Keratinocyte (primary cell): ENCODE measurements around the gene NRBF2.

ENCODE experiments used
- EZH2 ChIP-seq: IDR thresholded peaks from one replicate; pipeline ENCODE4 v1.6.1; 2012; ENCODE audit warnings: inconsistent platforms, mild to moderate bottlenecking, low read length, moderate library complexity
- TF ChIP-seq, protein P1 (sequence below), 3 experiments: IDR thresholded peaks in 1 of 3; conservative IDR thresholded peaks in 1 of 3; optimal IDR thresholded peaks in 1 of 3; 2 replicates in 2 of 3; 3 replicates in 1 of 3; pipeline versions ENCODE3 to v1.5.1; 2011; ENCODE audit warnings: low read length in 3 of 3, mild to moderate bottlenecking in 3 of 3, moderate library complexity in 2 of 3, control low read depth in 1 of 3, inconsistent platforms in 1 of 3; ENCODE audit not compliant: insufficient read depth in 2 of 3; ENCODE audit errors: extremely low read depth in 1 of 3

DNA sequence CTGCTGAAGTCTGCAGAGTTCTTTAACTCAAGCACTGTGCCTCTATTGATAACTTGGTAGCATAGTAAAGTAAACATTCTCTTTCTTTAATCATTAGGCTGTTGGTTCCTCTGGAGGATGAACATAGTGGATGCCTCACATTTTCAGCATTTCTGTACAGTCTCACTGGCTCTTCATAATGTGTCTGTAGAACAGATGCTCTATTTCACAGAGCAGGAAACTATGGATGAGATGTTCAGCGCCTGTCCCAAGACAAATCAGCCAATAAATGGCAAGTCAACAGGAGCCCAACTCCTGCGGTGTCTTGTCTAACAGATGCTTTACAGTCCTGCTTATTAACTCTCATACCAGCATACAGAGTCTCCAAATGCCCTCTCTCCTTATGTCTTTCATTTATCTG is 36.5 kb downstream of the NRBF2 start:
- TF ChIP-seq EZH2: no peak
- TF ChIP-seq, protein P1, sequence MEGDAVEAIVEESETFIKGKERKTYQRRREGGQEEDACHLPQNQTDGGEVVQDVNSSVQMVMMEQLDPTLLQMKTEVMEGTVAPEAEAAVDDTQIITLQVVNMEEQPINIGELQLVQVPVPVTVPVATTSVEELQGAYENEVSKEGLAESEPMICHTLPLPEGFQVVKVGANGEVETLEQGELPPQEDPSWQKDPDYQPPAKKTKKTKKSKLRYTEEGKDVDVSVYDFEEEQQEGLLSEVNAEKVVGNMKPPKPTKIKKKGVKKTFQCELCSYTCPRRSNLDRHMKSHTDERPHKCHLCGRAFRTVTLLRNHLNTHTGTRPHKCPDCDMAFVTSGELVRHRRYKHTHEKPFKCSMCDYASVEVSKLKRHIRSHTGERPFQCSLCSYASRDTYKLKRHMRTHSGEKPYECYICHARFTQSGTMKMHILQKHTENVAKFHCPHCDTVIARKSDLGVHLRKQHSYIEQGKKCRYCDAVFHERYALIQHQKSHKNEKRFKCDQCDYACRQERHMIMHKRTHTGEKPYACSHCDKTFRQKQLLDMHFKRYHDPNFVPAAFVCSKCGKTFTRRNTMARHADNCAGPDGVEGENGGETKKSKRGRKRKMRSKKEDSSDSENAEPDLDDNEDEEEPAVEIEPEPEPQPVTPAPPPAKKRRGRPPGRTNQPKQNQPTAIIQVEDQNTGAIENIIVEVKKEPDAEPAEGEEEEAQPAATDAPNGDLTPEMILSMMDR (optimal IDR thresholded peaks at IDR 0.05 in 1 of 3, IDR thresholded peaks at IDR 0.05 in 1 of 3, conservative IDR thresholded peaks at IDR 0.05 in 1 of 3; ENCODE audit: extremely low read depth in 1 of 3, insufficient read depth in 2 of 3, low read length in 3 of 3): no peak
